Stomach (tissue), 4 donors: Measurements from ENCODE around the gene SYNJ2.

Experiments used
- EP300 ChIP-seq: sonication (generic); formaldehyde crosslinking; IDR thresholded peaks from one replicate; pipeline ENCODE4 v1.6.1; 2017; ENCODE audit warnings: antibody characterized with exemption
- POLR2A ChIP-seq, 4 donors: fragments of 450-650 bp; IDR thresholded peaks; one replicate each; pipeline ENCODE4 v1.6.1; 2016; ENCODE audit warnings: antibody characterized with exemption in 4 of 4, control low read depth in 2 of 4, mild to moderate bottlenecking in 1 of 4, moderate library complexity in 1 of 4
- TF ChIP-seq, protein P1 (sequence below), 7 experiments: fragments of 450-650 bp in 4 of 7; fragments of 200-600 bp in 3 of 7; sonication (generic) in 3 of 7; IDR thresholded peaks; one replicate each; pipeline ENCODE4 v1.5.1; 2016 to 2019; ENCODE audit warnings: antibody characterized with exemption in 7 of 7, control low read depth in 2 of 7, mild to moderate bottlenecking in 1 of 7

DNA sequence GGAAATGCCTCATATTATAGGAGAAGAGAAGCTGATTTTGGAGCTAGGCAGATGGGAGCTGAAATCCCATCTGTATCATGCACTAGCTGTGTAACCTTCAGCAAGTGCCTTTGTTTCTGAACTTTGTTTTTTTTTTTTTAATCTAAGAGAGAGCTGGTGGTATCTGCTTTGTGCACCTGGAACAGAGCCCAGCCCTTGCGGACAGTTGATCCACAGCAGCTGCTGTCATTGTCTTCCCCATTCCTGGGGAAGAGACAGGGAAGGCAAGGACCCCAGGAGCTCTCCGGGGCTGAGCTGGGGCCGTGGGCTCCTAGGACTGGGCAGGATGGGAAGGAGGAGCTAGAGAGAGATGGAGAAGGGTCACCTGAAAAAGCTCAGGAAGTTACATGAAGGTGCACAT is 92.1 kb downstream of the SYNJ2 start:
- TF ChIP-seq, protein P1, sequence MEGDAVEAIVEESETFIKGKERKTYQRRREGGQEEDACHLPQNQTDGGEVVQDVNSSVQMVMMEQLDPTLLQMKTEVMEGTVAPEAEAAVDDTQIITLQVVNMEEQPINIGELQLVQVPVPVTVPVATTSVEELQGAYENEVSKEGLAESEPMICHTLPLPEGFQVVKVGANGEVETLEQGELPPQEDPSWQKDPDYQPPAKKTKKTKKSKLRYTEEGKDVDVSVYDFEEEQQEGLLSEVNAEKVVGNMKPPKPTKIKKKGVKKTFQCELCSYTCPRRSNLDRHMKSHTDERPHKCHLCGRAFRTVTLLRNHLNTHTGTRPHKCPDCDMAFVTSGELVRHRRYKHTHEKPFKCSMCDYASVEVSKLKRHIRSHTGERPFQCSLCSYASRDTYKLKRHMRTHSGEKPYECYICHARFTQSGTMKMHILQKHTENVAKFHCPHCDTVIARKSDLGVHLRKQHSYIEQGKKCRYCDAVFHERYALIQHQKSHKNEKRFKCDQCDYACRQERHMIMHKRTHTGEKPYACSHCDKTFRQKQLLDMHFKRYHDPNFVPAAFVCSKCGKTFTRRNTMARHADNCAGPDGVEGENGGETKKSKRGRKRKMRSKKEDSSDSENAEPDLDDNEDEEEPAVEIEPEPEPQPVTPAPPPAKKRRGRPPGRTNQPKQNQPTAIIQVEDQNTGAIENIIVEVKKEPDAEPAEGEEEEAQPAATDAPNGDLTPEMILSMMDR (IDR thresholded peaks at IDR 0.05) = no peak
- TF ChIP-seq EP300 = no peak
- TF ChIP-seq POLR2A (IDR thresholded peaks at IDR 0.05) = no peak
